ENCODE data around the gene TRHDE.

The TRHDE gene

GRCh38 chr12:72274931-72275330 lies 2.8 kb downstream of the TRHDE start:
- DNase-seq (ENCODE audit: low read depth in 2 of 2), result no peak

GRCh38 chr12:72275526-72275925 lies 3.4 kb downstream of the TRHDE start:
- no peak for DNase-seq (ENCODE audit: low read depth in 2 of 2)

GRCh38 chr12:72276181-72276805 lies 4.1 kb downstream of the TRHDE start:
- DNase-seq (ENCODE audit: low read depth in 2 of 2), result no peak

- no peak for DNase-seq (ENCODE audit: low read depth in 2 of 2)
Observed at GRCh38 chr12:72277415-72277814, 5.2 kb downstream of the TRHDE start.

GRCh38 chr12:72278894-72279293 lies 6.7 kb downstream of the TRHDE start:
- DNase-seq (ENCODE audit: low read depth in 2 of 2), result no peak

- no peak for DNase-seq (ENCODE audit: low read depth in 2 of 2)
Observed at GRCh38 chr12:72281126-72281525, 9.0 kb downstream of the TRHDE start.

- no peak for DNase-seq (ENCODE audit: low read depth in 2 of 2)
Observed at GRCh38 chr12:72282721-72283120, 10.6 kb downstream of the TRHDE start.

- no peak for DNase-seq (ENCODE audit: low read depth in 2 of 2)
Observed at GRCh38 chr12:72285861-72286260, 13.7 kb downstream of the TRHDE start.

GRCh38 chr12:72286526-72286925 lies 14.4 kb downstream of the TRHDE start:
- DNase-seq (ENCODE audit: low read depth in 2 of 2), result no peak

GRCh38 chr12:72288436-72288835 lies 16.3 kb downstream of the TRHDE start:
- no peak for DNase-seq (ENCODE audit: low read depth in 2 of 2)

GRCh38 chr12:72288911-72289310 lies 16.7 kb downstream of the TRHDE start:
- DNase-seq (ENCODE audit: low read depth in 2 of 2), result no peak

GRCh38 chr12:72289633-72290032 lies 17.5 kb downstream of the TRHDE start:
- DNase-seq (ENCODE audit: low read depth in 2 of 2), result no peak

GRCh38 chr12:72291175-72291574 lies 19.0 kb downstream of the TRHDE start:
- DNase-seq (ENCODE audit: low read depth in 2 of 2), result no peak

- DNase-seq (ENCODE audit: low read depth in 2 of 2), result no peak
Observed at GRCh38 chr12:72293701-72294100, 21.5 kb downstream of the TRHDE start.

GRCh38 chr12:72295101-72295500 lies 22.9 kb downstream of the TRHDE start:
- DNase-seq (ENCODE audit: low read depth in 2 of 2), result no peak

- DNase-seq (ENCODE audit: low read depth in 2 of 2), result no peak
Observed at GRCh38 chr12:72295744-72296143, 23.6 kb downstream of the TRHDE start.

- DNase-seq (ENCODE audit: low read depth in 2 of 2), result no peak
Observed at GRCh38 chr12:72296389-72296788, 24.2 kb downstream of the TRHDE start.

GRCh38 chr12:72297666-72298065 lies 25.5 kb downstream of the TRHDE start:
- no peak for DNase-seq (ENCODE audit: low read depth in 2 of 2)

GRCh38 chr12:72300728-72301127 lies 28.6 kb downstream of the TRHDE start:
- DNase-seq (ENCODE audit: low read depth in 2 of 2), result no peak

- no peak for DNase-seq (ENCODE audit: low read depth in 2 of 2)
Observed at GRCh38 chr12:72304751-72305150, 32.6 kb downstream of the TRHDE start.

GRCh38 chr12:72307229-72307628 lies 35.1 kb downstream of the TRHDE start:
- DNase-seq (ENCODE audit: low read depth in 2 of 2), result no peak

GRCh38 chr12:72311946-72312345 lies 39.8 kb downstream of the TRHDE start:
- no peak for DNase-seq (ENCODE audit: low read depth in 2 of 2)

GRCh38 chr12:72313806-72314205 lies 41.6 kb downstream of the TRHDE start:
- DNase-seq (ENCODE audit: low read depth in 2 of 2), result no peak

GRCh38 chr12:72315858-72316257 lies 43.7 kb downstream of the TRHDE start:
- no peak for DNase-seq (ENCODE audit: low read depth in 2 of 2)
